CD14-positive monocyte (primary cell): Measurements from ENCODE around the gene CUEDC1. TPM values are rescaled to one million over a fixed set of nuclear protein-coding genes. Genes with fewer than 3 reads are reported as not detected.

Experiments
- DNase-seq, 3 donors: peaks; one replicate each; pipeline ENCODE4 v3.0.0-alpha.2; 2011 to 2022
- H2AFZ ChIP-seq: 2 replicates; pipeline ENCODE4 v1.6.0; 2012; ENCODE audit warnings: mild to moderate bottlenecking, low read depth, low read length, inconsistent platforms; ENCODE audit not compliant: insufficient read depth, poor library complexity, severe bottlenecking
- H3K27ac ChIP-seq, 2 donors: 1 replicate in 1 of 2; 2 replicates in 1 of 2; pipeline ENCODE4 v1.5.1; 2012 to 2013; ENCODE audit warnings: low read length in 2 of 2, control low read depth in 1 of 2, inconsistent platforms in 1 of 2, low read depth in 1 of 2, mild to moderate bottlenecking in 1 of 2
- H3K27me3 ChIP-seq, 2 donors: one replicate each; pipeline versions ENCODE4 v1.6.0 to v1.6.1; 2011 to 2013; ENCODE audit warnings: low read length in 2 of 2; ENCODE audit not compliant: control insufficient read depth in 2 of 2, insufficient read depth in 2 of 2
- H3K36me3 ChIP-seq, 2 donors: replicated peaks in 1 of 2; 1 replicate in 1 of 2; 2 replicates in 1 of 2; pipeline versions ENCODE4 v1.5.1 to v1.6.1; 2012 to 2013; ENCODE audit warnings: low read length in 2 of 2, control low read depth in 1 of 2, inconsistent platforms in 1 of 2, mild to moderate bottlenecking in 1 of 2; ENCODE audit not compliant: insufficient read depth in 2 of 2, control insufficient read depth in 1 of 2
- H3K4me1 ChIP-seq, 2 donors: 1 replicate in 1 of 2; 2 replicates in 1 of 2; pipeline versions ENCODE4 v1.5.1 to v1.6.1; 2012 to 2013; ENCODE audit warnings: low read length in 2 of 2, control low read depth in 1 of 2, inconsistent platforms in 1 of 2, mild to moderate bottlenecking in 1 of 2, moderate library complexity in 1 of 2; ENCODE audit not compliant: insufficient read depth in 2 of 2, control insufficient read depth in 1 of 2
- H3K4me2 ChIP-seq: replicated peaks from 2 replicates; pipeline ENCODE3; 2012; ENCODE audit warnings: low read length, moderate library complexity, mild to moderate bottlenecking; ENCODE audit not compliant: poor library complexity, severe bottlenecking; ENCODE audit errors: extremely low read depth
- H3K4me3 ChIP-seq, 3 experiments: fragments of 200-600 bp in 1 of 3; sonication (generic) in 1 of 3; replicated peaks in 1 of 3; 1 replicate in 2 of 3; 2 replicates in 1 of 3; pipeline ENCODE4 v1.5.1; 2011 to 2013; ENCODE audit warnings: low read length in 3 of 3, mild to moderate bottlenecking in 3 of 3, control low read depth in 2 of 3, low read depth in 2 of 3, inconsistent platforms in 1 of 3, moderate library complexity in 1 of 3
- H3K79me2 ChIP-seq: 2 replicates; pipeline ENCODE4 v1.6.0; 2012; ENCODE audit warnings: mild to moderate bottlenecking, control low read depth, inconsistent platforms, low read length, moderate library complexity; ENCODE audit not compliant: insufficient read depth
- H3K9ac ChIP-seq: 2 replicates; pipeline ENCODE4 v1.6.0; 2017; ENCODE audit warnings: low read length, mild to moderate bottlenecking; ENCODE audit not compliant: insufficient read depth, poor library complexity, severe bottlenecking
- H3K9me3 ChIP-seq, 2 donors: replicated peaks in 1 of 2; 1 replicate in 1 of 2; 2 replicates in 1 of 2; pipeline versions ENCODE4 v1.5.1 to v1.6.1; 2012 to 2013; ENCODE audit warnings: low read length in 2 of 2, control low read depth in 1 of 2; ENCODE audit not compliant: control insufficient read depth in 1 of 2, insufficient read depth in 1 of 2
- H4K20me1 ChIP-seq: 2 replicates; pipeline ENCODE4 v1.6.0; 2012; ENCODE audit warnings: mild to moderate bottlenecking, low read length, control low read depth, moderate library complexity; ENCODE audit not compliant: insufficient read depth
- H3K27ac Mint-ChIP-seq, 7 donors: one replicate each; pipeline ENCODE4 v1.8.0; 2020; ENCODE audit warnings: mild to moderate bottlenecking in 7 of 7, mixed read lengths in 7 of 7, moderate library complexity in 6 of 7, inconsistent platforms in 2 of 7
- H3K27me3 Mint-ChIP-seq, 3 donors: one replicate each; pipeline ENCODE4 v1.8.0; 2021 to 2022; ENCODE audit warnings: low read depth in 3 of 3, mild to moderate bottlenecking in 3 of 3, mixed read lengths in 3 of 3, moderate library complexity in 3 of 3, inconsistent platforms in 1 of 3
- H3K36me3 Mint-ChIP-seq, 2 donors: one replicate each; pipeline ENCODE4 v1.8.0; 2020; ENCODE audit warnings: mixed read lengths in 2 of 2, inconsistent platforms in 1 of 2, mild to moderate bottlenecking in 1 of 2
- H3K4me1 Mint-ChIP-seq: one replicate; pipeline ENCODE4 v1.8.0; 2020; ENCODE audit warnings: mild to moderate bottlenecking, mixed read lengths
- H3K4me3 Mint-ChIP-seq, 2 donors: one replicate each; pipeline ENCODE4 v1.8.0; 2020; ENCODE audit warnings: mild to moderate bottlenecking in 2 of 2, mixed read lengths in 2 of 2, moderate library complexity in 1 of 2
- H3K9me3 Mint-ChIP-seq, 7 donors: one replicate each; pipeline ENCODE4 v1.8.0; 2020 to 2022; ENCODE audit warnings: mixed read lengths in 7 of 7, mild to moderate bottlenecking in 6 of 7, moderate library complexity in 6 of 7, inconsistent platforms in 2 of 7
- CTCF ChIP-seq: fragments of 200-600 bp; IDR thresholded peaks from one replicate; pipeline ENCODE4 v1.8.0; 2022; ENCODE audit warnings: antibody characterized with exemption, mild to moderate bottlenecking
- WGBS: methylation state at CpG from one replicate; pipeline ENCODE4 v1.1.5; 2013; ENCODE audit warnings: missing lambda C conversion rate; ENCODE audit not compliant: insufficient coverage; 5-methylcytosine and 5-hydroxymethylcytosine counted together
- intact Hi-C, 2 donors: fragments of 100-400 bp; cut with micrococcal nuclease; formaldehyde crosslinking; loops; one replicate each; pipeline versions ENCODE4 v1.15.0 to v1.15.1; 2023
- polyA plus RNA-seq, 3 donors: library from polyadenylated mRNA; depleted of rRNA in 1 of 3; unstranded in 2 of 3; stranded (reverse) in 1 of 3; fragments of 300-500 nt in 2 of 3; fragments of >200 nt in 1 of 3; fragmentation: Illumina TruSeq in 2 of 3; gene quantifications; 1 replicate in 2 of 3; 2 replicates in 1 of 3; pipeline ENCODE4 v1.2.3, GENCODE V29; 2012 to 2021

Gene CUEDC1
- polyA plus RNA-seq, 3 donors: 4.2 to 31.0 (median 4.3) TPM

GRCh38 chr17:57873261-57874057, 81.8 kb downstream of the CUEDC1 start:
- no peak overlapping the region for H3K27ac ChIP-seq

More at GRCh38 chr17:57873261-57874057, 81.8 kb downstream of the CUEDC1 start:
- TF ChIP-seq CTCF: no peak
- Histone ChIP-seq H3K27me3 (no peaks in the 10 kb centered on the region), H3K9me3 (no peaks in the 10 kb centered on the region), H3K36me3 (peaks cover 7 to 54% of the 10 kb centered on the region in 2 donors), H2AFZ (no peak overlapping the region), H4K20me1 (peaks cover 17% of the 10 kb centered on the region), H3K4me1 (peaks cover 45 to 59% of the 10 kb centered on the region in 2 donors), H3K9ac (no peak overlapping the region), H3K4me3 (peak overlapping the region in 1 of 3 experiments; percentile 59), H3K79me2 (no peaks in the 10 kb centered on the region), H3K4me2 (peak overlapping the region; percentile 32)
- Mint-ChIP-seq H3K4me3 (peak overlapping the region in 1 of 2 donors; percentile 70), H3K27ac (peak overlapping the region in 2 of 7 donors; percentile 40 to 68), H3K36me3 (peaks cover 45 to 69% of the 10 kb centered on the region in 2 donors), H3K9me3 (peaks cover 0 to 3% (median 0%) of the 10 kb centered on the region in 7 donors), H3K27me3 (peaks cover 12 to 14% (median 13%) of the 10 kb centered on the region in 3 donors), H3K4me1 (peaks cover 57% of the 10 kb centered on the region)
- WGBS: 27% methylated on average over 5 of the region's 16 CpGs
- DNase-seq: no peak
- intact Hi-C loops: loop anchor here in 1 of 2 donors (5.0 kb wide), 1 partner anchor 54 kb away; no protein-coding TSS in a partner anchor
